HG02943 (cell line): ENCODE measurements around the gene GALNT9.
"Not testable (repeated sequence)": the region's sequence is repeated elsewhere in the genome, so short reads cannot be mapped to it uniquely, and the experiment has no call there.

Experiments
- ATAC-seq: cut with Tn5 transposase; IDR thresholded peaks from one replicate; pipeline ENCODE4 v1.9.1; 2021; ENCODE audit warnings: mild to moderate bottlenecking, low read depth, moderate library complexity; ENCODE audit not compliant: unreplicated experiment

Gene GALNT9

DNA sequence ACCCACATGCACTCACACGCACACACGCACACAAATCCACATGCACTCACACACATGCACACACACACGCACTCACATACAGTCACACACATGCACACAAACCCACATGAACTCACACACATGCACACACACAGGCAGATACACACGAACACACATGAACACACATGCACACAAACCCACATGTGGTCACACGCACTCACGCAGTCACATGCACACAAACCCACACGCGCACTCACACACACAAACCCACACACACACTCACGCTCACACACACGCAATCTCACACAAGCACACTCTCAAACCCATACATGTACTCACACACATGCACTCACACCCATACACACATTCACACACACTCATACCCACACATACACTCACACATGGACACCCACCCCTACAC, 61.5 kb downstream of the GALNT9 start:
- ATAC-seq = no peak

GRCh38 chr12:132266802-132267201, 62.6 kb downstream of the GALNT9 start:
- no peak for ATAC-seq

DNA sequence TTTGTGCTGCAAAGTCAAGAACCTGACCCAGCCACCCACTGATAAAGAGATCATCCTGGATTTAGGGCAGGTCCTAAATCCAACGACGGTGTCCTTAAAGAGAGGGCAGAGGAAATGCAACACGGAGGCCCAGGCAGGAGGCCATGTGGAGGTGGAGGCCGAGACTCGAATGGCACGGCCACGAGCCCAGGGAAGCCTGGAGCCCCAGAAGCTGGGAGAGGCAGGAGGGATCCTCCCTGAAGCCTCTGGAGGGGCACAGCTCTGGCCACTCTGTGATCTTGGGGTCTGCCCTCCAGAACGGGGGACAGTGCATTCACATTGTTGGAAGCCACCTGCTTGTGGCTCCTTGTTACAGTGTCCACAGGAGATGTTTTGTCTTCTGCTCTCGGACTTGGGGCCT, 63.0 kb downstream of the GALNT9 start:
- no peak for ATAC-seq

- ATAC-seq = not testable (repeated sequence)
Measured at GRCh38 chr12:132265822-132266221, 63.6 kb downstream of the GALNT9 start.

DNA sequence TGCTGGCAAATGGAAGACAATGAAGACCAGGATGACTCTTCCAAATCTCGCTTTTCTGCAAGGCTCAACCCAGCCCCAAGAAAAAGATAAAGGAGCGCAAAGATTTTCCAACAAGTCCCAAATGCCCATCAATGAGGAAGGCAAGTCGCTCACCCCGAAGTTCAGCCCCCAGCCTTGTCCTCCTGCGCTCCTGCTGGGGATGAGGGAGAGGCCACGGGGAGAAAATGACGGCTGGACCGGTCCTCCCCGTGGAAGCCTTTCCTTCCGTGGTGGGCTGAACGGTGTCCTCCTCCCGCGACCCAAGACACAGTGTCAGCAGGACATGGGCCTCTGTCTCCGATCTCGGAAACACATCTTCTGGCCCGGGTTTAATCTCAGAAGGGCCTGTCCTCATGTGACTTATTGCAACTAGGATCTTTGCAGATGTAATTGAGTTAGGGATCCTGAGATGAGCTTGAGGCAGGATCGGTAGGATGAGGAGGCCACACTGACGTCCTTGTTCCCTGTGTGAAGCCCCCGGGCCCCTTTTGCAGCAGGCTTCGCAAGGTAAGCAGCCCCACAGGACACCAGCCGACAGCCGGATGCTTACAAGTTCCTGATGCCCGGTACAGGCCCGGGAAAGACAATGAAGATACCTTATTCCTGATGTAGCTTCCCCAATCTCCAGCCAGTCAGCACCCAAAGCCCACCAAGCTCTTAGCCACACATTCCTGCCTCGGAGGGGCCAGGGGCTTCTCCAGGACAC, 64.2 kb downstream of the GALNT9 start:
- no peak for ATAC-seq

DNA sequence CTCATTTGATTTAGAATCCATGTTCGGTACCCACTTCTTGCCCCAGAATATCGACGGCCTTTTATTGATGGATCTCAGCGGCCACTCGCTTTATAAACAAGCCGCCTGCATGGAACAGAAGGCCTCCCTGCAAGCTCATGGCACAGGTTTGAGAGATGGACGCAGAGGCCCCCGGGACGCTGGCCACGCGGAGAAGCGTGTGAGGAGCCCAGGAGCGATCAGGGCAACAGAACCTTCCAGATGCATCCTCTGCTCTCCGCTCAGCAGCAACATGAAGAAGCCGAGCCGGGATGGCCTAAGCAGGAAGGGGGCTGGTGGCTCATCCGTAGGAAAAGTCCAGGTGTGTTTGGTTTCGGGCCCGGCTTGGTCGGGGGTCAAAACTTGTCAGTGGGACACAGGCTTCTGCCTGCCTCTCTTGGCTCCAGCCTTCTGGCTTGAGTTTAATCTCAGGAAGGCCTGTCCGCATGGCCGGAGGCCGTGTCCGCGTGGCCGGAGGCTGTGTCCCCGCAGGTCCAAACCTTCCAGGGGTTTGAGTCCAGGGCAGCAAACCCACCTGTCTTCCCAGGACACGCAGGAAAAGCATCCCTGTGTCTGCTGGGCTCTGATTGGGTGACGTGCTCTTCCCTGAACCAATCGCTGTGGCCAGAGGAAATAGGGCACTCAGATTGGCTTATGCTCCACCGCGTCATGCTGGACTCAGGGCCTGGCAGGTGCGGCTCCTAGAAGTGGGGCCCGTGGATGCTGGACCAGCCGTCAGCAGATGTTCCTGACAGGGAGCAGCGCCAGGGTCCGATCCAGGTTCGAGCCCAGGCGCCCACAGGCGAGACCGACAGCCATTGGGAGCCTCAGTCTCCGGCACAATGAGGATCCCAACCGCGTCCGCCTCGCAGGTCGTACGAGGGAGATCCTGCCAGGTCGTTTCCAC, 65.0 kb downstream of the GALNT9 start:
- ATAC-seq = no peak

DNA sequence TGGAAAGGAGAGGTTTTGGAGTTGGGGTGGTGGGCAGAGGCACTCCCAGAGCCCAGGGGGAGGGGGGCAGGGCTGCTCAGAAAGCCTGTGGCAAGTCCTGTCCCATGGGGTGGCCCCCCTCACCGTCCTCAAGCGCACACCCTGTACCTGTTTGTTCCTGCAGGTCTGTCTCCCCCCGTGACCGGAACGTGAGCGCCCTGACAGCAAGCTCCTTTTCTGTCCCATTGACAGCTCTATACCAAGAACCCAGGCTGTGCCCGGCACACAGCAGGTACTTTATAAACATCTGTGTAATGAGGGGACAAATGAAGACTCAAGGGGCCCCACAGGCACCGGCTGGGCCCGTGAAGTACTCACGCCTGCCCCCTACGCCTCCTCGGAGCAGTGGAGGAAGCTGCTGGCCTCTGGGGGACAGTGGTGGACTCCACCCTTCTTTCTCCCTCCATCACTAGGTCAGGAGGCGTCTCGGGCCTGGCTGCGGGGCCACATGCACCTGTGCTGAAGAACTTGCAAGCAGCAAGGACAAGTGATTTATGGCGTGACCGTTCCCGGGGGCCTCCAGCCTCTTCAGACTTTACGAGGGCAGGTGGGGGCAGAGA, 65.8 kb downstream of the GALNT9 start:
- ATAC-seq = no peak

GRCh38 chr12:132263061-132263360, 66.4 kb downstream of the GALNT9 start:
- no peak for ATAC-seq

DNA sequence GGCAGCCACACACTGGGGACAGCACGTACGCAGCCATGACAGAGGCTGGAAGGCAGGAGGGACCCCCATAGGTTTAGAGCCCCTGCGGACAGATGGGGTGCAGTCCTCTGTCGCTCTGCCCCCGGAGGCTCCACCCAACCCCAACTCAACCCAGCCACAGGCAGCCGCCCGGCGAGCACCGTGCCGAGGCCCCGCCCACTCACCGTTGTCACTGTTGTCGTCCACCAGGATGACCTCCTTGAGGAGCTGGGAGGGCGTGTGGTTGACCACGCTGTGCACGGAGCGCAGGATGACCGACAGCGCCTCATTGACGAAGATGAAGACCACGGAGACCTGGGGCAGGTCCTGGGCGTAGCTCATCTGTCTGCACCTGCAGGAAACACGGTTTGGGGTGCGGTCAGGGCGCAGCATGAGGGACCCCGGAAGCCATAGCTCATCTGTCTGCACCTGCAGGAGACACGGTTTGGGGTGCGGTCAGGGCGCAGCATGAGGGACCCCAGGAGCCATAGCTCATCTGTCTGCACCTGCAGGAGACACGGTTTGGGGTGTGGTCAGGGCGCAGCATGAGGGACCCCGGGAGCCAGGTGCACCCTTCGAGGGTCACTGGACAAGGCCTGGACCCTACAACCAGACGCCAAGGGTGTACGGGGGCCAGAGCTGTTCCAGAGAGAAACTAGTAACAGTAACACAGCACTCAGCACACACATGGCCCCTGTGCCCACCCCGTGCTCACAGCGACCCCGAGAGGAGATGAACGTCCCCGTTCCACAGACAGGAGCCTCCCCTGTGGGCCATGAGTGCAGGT, 66.9 kb downstream of the GALNT9 start:
- ATAC-seq = no peak

DNA sequence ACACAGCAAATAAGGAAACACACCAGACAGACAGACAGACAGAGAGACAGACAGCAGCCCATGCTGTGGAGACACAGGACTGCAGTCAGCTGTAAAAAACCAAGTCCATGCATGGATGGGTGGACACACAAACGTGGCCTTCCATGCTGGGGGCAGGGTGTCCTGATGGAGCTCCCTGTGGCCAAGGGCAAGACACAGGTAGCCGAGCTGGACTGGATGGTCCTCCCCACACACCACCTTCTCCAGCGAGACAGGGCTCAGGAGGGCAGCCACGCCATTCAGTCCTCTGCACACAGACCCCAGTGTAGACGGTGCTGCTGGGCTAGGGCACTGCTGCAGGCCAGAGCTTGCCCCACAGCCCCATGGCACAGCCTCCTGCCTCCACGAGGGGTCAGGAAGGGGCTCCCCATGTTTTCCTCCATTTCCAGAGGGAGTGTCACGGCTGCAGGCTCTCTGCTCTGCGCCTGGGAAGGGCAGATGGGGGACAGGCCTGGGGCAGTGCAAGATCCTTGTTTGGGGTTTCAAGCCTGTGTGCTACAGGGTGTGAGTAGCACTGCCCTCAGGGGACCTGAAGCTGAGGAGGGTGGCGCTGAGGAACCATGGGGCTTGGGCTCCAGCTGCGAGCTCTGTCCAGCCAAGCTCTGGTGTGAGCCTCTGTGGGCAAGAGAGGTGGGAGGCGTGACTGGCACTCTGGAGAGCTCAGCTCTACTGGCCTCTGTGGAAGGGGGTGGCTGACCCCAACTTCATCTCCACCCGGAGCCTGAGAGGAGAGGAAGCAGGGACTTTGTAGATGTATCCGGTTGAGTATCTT, 67.9 kb downstream of the GALNT9 start:
- no peak for ATAC-seq

DNA sequence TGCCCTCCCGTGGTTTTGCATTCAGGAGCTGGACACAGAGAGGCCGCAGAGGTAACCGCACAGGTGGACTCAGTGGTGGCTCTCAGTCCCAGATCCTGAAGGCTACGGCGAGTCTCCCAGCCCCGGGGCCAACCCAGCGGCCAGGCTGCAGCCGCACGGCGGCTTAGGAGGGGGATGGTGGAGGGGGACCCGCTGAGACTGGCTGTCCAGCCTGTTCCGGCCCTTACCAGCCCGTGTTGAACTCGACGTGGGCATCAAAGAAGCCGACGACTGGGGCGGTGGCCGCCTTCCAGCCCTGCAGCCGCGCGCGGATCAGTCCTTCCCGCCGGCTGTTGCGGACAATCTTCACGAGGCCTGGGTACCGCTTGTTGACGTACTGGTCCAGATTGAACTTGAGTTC, 68.7 kb downstream of the GALNT9 start:
- ATAC-seq = no peak

DNA sequence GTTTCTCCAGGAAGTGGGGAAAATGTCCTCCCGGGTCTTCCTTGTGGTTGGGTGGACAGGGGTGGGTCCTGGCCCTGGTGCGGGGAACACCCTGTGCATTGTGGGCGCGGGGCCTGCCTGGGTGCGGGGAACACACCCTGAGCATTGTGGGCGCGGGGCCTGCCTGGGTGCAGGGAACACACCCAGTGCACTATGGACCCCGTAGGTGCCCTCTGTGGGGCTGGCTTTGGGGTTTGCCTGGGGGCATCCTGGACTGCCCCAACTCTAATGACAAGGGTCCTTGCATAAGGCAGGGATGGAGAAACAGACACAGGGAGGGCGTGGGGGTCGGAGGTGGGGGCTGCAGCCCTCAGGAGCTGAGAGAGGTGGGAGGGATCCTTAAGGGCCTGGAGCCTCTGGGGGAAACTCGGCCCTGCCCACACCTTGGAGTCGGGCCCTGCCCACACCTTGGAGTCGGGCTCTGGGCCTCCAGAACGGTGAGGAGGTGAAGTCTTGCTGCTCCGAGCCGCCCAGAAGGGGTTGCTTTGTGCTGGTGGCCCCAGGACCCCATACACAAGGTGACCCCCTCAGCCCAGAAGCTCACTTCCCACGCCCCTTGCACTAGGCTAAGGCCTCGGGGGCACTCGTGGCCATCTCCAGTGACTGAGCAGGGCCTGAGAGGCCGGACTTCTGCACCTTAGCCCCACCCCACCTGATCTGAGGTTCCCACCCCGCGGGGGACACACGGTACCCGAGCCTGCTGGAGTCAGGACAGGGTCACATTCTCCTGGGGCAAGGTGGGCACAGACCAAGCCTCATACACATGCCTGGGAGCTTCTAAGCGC, 69.3 kb downstream of the GALNT9 start:
- ATAC-seq = no peak

GRCh38 chr12:132259364-132259871, 70.0 kb downstream of the GALNT9 start:
- no peak for ATAC-seq

GRCh38 chr12:132258543-132258942, 70.8 kb downstream of the GALNT9 start:
- no peak for ATAC-seq

GRCh38 chr12:132257955-132258490, 71.4 kb downstream of the GALNT9 start:
- no peak for ATAC-seq

GRCh38 chr12:132257206-132257954, 72.0 kb downstream of the GALNT9 start:
- no peak for ATAC-seq

DNA sequence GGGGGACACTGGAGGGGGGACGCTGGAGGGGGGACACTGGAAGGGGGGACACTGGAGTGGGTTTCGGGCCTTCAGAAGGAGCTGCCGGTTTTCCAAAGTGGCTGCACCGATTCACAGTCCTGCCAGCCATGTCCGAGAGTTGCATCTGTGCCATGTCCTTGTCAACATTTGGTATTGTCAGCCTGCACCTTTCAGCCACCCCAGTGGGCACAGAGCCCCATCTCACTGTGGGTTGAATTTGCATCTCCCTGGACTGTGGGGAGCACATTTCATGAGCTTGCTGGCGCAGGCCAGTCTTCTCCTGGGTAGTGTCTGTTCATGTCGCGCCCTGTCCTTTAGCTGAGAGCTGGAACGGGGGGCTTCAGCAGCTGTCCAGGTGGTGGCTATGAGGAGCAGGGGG, 72.7 kb downstream of the GALNT9 start:
- ATAC-seq = no peak

DNA sequence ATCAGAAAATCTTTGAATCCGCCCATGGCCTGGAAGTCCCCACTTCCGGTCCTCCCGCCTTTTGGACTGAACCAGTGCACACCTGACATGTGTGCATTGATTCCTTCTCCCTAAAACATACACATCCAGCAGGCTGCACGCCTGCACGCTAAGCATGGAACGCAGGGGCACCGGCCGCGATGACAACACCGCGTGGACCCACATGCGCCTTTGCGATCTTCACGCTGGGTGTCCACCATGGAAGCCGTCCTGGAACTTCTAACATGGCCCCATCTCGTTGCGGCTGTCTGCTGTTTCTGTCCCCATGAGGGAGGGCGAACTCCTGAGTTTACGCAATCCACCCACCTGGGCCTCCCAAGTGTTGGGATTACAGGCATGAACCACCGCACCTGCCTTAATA, 73.7 kb downstream of the GALNT9 start:
- ATAC-seq = no peak
